SH-SY5Y (cell line): Measurements from ENCODE around the gene WDR46.

Source experiments
- GATA2 ChIP-seq: IDR thresholded peaks from 2 replicates; pipeline ENCODE4 v1.6.1; 2011; ENCODE audit warnings: mild to moderate bottlenecking, low read depth, low read length
- GATA3 ChIP-seq: IDR thresholded peaks from 2 replicates; pipeline ENCODE4 v1.6.1; 2011; ENCODE audit warnings: low read depth, mild to moderate bottlenecking, low read length, moderate library complexity

- no peak for TF ChIP-seq GATA3
- no peak for TF ChIP-seq GATA2
Observed at GRCh38 chr6:33241968-33242367, 47.1 kb downstream of the WDR46 start.
